ENCODE data around the gene KIRREL1.
A peak's percentile ranks its signal among the peaks of the same experiment; 100 is the strongest.

The KIRREL1 gene

DNA sequence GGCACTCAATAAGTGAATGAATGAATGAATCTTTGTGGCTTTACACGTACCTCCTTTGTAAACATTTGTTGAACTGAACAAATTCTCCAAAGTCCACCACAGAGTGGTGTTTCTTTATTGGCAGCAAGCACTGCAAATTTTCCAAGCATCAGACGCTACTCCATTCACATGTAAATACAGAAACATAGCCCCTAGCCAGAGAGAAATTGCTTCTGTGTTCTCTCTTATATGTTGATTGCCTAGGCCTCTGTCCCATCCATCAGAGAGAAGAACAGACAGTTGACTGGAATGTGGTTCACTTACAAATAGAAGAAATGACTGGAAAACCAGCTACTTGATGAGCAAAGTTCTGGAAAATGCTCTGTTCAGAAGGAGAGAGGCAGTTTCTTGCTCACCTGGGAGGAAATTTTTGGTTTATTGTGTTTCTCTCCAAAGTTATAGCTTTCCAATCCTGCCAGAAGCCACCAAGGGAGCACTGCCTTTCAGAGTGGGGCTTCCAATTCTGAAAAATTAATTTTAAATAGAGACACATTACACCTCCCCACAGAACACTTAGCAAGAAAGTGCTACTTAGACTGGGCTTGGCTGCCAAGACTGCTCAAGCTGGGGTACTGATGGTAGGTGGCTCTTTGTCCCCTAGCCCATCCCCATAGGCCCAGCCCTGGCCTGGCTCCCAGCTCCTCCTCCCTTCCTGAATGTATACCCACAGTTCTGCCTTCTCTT is 18.1 kb upstream of the KIRREL1 start:
- no peak for DNase-seq

DNA sequence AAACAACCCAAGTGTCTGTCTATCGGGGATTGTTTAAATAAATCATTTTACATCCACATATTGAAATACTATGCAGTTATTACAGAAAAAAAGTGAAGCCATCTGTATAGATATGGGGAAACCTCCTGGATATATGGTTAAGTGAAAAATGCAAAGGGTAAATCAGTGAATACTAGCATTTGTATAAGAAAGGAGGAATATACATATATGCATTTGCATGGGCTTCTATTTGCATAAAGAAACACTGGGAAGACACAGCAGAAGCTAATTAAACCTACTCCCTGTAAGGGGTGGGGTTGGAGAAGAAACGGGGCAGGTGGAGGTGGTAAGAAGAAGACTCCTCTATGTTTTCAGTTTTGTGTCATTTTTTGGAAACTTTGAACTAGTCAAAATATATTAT is 16.6 kb upstream of the KIRREL1 start:
- no peak for DNase-seq

DNA sequence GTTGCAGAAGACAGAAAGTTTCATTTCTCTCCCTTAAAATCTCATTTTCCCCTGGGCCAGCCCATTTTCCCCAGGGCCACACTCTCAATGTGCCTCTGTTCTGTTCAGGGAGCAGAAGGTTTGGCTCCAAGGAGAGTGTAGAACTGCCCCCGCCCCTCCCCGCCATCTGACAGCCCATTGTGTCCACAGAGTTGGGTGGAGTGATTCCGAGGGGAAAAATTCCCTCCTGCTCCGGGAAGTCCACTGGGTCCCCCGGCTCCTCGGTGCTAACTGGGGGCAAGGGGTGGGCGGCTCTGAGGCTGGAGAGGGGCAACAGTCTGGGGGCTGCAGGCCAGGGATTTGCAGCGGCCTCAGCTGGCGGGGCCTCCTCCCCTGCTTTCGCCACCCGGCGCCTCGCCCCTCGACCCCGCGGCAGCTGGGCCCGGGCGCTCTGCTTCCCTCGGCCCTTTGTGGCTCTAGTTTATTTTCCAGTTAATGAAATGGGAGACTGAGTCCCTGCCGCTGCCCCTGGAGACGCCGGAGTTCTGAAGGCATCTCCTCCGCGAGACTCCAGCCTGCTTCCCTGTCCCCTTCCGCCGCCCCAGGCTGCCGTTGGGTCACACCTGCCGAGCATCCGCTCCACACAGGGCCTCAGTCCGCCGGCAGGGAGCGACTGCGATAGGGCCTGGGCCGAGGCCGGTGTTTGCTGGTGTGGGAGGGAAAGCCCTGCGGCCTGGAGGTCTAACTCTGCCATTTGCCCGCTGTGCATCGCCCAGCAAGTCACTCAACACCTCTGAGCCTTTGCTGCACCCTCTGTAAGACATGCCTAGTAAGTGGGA is 14.7 kb upstream of the KIRREL1 start:
- no peak for DNase-seq

DNA sequence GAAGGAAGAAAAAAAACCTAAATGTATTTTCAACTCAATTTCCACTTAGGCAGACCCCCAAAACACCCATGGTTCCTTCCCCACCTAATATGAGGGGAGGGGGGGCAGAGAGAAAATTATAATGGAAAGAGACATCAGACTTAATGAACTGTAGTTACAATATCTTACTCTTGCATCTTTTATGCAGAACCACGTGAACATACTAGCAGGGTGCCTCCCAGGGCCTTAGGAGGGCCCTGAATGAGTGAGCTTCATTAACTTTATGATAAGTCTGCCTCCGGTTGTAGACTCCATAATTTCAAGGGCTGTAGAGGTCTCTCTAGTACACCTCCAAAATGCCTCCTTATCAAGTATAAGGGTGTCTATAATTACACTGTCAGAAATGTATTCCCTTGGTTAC is 11.3 kb upstream of the KIRREL1 start:
- no peak for DNase-seq

DNA sequence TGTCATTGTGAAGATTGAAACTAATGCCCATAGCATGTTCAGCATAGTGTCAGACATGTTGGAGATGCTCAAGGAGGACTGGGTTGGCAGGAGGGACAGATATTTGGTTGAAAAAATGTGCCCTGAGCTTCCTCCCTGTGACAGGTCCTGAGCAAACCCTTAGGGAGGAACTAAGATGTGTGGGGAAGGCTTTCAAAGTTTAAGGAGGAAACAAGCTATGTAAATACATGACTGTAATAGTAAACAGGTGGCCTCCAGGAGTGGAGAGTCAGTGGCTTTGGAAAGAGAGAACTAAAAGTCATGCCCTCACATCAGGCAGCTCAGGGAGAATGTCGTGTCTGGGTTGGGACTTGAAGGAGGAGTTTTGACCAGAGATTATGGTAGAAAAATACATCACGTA is 9.7 kb upstream of the KIRREL1 start:
- DNase-seq, result no peak

DNA sequence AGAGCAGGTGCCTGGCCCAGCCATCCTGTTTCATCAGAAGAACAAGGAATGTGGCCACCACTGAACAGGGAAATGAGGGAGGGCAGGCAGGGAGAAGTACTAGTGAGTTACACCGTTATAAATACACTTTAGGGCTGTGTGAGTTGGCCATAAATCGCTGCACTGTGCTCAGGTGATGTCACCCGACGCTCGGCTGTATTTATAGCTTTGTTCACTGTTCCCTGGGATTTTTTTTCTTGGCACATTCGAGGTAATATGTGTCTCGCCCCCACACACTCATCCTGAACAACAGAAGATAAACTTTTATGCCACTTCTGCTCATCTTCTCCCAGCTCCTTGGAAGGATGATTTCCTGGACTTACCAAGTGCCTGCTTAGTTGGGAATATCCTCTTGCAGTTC is 9.0 kb upstream of the KIRREL1 start:
- no peak for DNase-seq

DNA sequence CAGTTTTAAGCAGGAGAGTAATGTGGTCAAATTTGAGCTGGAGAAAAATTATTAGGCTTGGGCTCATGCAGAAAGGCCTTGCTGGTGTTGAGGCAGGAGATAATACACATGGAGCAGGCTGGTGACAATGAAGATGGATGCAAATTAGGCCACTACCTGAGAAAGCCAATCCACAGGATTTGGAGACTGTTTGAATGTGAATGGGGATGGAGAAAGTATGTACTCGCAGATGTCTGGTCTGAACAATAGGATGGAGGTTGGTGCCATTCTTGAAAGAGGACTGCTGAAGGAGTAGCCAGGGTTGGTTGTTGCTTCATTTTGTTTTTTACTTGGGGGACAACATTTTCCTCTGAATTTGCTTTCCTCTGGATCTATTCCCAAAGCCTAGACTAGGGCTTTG is 8.0 kb upstream of the KIRREL1 start:
- DNase-seq, result no peak

DNA sequence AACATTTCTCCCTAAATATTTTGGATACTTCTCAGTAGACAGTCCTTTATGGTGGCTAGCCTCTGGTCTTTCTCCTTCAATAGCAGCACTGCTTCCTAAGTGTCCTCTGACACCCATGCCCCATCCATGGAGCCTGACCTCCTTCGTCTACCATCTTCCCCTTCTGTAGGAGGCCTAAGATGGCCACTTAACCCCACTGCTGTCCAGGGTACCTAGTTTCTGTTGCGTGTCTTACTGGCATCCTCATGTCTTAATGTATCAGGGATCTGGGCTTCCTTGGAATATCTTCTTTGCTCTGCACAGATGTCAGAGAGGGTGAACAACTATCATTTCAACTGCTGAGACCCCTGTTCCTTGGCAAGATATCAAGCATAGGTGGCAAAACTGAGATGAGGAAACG is 5.4 kb upstream of the KIRREL1 start:
- DNase-seq, result no peak

DNA sequence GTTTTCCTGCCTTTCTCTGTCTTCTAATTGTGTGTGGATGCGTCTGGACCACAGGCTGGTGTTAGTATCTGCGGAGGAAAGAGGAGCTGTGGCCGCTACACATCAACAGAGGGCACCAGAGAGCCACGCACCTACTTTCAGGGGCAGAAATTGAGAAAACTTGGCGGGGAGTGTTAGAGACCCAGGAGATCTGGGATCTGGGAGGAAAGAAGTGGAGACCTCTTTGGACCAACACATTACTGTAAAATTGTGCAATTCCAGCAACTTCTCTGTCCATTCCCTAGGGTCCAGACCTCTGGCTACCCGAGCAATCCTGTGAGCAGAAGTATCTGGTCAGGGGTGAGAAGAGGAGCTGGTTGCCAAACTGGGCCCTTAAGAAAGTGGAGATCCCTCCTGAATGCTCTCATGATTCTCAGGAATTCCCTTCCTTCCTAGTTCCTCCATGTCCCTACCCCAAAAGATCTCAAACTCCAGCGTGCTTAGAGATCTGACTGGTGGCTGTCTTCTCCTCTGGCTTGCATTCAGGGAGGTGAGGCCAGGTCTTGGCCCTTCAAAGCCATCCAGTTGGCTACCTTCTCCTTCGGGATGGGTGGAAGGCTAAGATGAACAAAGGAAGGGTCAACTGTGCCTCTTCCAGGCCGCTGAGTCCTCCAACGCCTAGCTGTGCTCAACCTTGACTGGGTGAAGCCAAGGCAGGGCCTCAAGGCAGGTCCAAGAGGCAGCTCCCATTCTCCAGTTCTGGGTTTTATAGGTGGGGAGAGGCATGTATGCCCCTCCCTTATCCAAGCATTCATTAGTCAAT is 1.2 kb upstream of the KIRREL1 start:
- DNase-seq, result peak; percentile 53 to 72 (median 71)

DNA sequence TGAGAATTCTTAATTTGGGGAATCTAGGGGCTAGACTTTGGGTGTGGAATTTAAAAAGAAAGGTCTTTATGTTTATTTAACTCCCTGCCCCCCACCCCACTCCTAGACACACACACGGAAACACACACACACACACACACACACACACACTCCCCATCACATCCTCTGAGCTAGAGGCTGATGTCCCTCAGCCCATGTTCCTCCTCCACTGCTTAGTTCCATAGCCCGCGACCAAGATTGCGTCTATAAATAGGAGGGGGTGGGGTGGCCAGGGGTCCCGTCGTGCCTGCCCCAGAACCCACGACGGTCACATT is 655 bp upstream of the KIRREL1 start:
- peak in 1 of 3 donors; percentile 13 for DNase-seq

DNA sequence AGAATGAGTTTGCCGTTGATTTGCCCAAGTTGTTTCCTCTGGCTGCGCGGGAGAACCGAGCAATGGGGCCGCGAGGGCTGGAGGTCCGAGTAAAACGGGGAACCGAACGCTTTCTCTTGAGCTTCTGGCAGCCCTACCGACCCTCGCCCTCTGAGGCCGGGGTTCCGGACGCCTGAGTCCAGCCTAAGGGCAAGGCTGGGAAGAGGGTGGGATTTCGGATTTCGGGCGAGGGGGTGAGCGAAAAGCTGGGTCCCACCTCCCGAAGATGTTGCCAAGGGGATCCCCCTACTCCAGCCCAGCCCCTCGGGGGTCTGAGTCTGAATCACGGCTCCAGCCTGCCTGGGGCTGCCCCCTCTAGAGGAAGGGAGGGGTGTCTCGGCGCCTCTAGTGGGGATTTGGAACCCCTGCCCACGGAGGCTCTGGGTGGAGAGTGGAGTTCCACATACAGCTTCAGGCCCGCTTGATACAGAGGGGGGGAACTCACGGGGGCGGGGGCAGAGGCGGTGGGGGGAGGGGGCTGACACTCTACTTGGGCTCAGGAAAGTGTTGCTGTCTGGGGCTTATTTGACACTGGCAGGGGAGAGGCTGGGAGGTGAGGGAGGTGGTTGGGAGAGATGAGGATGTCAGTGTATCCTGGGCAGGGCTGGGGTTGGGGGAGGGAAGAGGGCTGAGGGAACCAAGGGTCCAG is 617 bp downstream of the KIRREL1 start:
- peak in 1 of 3 donors; percentile 11 for DNase-seq

DNA sequence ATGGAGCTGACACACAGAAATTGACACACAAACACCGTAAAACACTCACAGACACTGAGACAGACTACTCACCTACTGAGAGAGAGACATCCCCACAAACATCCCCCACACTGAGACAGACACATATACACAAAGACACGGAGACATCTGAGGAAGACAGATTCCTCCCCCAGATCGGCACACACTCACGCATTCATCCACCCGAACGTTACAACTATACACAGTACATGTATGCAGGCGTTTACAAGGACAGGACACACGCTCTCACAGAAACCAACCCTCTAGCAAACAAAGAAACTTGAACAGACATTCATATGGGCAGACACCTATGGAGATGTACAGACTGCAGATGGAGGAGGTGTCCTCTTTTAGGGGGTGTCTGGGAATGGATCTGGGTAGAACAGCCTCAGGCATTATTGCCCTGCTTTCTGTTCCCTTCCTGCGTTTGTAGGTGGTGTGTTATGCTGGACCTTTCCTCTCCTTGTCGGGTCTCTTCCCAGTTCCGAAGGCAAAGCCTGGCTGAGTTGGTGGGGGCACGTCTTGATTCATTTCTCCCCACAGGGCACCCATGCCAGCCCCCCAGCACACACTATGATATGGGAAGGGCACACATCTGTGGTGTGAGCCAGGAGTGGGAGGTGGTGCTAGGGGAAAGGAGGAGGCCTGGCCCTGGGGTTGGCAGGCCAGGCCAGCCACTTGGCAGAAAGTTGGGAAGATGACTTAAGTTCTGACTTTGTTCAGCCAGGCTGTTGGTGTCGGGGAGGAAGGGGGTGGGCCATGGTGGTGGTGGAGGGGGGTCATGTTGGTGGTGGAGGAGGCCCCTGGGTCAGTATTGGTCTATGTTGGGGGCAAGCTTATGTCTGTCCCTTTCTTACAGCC is 1.5 kb downstream of the KIRREL1 start:
- no peak for DNase-seq

DNA sequence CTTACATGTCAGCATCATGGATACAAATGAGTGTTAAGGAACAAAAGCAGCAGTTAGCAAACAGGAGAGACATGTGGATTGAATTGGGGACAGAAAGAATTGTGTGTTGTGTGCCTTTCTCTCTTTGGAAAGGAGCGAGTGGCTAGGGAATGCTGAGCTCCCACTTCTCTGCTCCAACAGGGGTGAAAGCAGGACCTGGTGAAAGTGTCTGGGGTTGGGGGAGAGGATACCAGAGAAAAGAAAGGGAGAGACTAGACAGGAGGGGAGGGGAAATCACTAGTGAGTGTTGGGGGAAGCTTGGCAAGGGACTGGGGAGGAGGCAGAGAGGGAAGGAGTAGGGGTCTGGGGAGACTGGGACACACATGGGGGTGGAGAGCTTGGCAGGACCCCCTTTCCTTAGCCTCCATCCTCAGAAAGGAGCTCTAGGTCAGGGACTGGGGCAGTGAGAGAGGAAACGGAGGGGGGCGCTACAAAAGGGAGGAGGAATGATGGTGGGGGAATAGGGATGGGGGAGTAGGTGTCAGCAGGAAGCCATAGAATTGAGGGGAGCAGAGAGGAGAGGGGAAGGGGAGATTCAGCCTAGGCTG is 2.2 kb downstream of the KIRREL1 start:
- no peak for DNase-seq

DNA sequence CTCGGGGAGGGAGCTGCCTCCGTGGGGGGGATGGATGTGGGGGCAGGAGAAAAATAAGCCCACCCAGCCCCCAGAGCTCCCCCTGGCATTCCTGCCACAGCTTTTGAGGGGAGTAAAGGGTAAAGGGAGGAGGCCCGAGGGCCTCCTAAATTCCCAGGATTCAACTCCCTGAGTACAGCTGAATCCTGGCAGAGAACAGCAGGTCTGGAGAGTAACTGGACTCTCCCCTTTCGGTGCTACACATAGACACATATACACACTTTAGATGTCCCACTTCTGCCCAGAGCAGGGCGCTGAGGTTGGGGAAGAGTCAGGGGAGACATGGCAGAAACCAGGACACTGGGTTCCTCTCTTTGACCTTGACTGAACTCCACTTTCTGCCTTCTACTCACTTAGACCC is 3.0 kb downstream of the KIRREL1 start:
- DNase-seq, result no peak

DNA sequence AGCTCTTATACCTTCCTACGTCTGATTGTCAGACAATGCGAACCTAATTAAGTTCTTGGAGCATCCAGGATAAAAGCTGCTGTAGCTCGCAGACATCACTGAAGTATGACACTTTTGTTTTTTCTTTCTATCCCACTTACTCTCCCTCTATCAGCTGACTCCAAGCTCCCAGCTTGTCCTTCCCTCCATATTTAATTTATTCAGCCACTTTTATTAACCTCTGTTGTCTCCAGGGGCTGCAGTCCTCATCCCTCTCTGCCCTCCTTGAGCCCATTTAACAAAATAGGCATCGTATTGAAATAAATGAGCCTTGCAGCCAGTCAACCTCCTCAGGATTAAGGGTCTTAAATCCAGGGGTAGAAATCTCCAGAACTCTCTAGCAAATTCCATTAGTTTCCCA is 7.1 kb downstream of the KIRREL1 start:
- no peak for DNase-seq

DNA sequence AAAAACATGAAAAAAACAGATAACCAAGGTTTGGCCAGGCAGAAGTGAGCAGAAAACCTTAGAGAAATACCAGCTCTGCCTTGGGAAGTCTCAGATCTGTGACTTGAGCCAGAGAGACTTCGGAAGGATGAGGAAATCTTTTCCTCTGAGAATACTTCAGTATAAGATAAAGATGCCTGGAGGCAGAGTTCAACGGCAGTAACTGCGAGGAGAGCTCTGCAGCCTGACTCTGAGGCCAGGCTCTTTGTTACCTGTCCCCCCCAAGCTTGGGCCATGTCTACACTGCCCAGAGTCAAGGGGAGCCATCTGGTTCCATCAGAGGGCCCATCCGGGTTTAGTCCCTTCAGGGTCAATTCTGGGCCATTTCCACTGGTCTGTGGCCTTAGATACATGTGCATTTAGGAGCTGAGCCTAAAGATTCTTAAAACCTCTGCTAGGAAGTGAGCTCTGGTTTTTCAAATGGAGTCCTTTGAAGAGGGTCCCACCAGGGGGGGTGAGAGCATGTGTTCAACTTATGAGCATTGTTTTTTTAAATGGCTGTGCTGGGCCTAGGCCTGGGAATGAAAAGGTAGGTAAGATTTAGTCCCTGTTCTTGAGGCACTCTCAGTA is 8.7 kb downstream of the KIRREL1 start:
- DNase-seq, result no peak

DNA sequence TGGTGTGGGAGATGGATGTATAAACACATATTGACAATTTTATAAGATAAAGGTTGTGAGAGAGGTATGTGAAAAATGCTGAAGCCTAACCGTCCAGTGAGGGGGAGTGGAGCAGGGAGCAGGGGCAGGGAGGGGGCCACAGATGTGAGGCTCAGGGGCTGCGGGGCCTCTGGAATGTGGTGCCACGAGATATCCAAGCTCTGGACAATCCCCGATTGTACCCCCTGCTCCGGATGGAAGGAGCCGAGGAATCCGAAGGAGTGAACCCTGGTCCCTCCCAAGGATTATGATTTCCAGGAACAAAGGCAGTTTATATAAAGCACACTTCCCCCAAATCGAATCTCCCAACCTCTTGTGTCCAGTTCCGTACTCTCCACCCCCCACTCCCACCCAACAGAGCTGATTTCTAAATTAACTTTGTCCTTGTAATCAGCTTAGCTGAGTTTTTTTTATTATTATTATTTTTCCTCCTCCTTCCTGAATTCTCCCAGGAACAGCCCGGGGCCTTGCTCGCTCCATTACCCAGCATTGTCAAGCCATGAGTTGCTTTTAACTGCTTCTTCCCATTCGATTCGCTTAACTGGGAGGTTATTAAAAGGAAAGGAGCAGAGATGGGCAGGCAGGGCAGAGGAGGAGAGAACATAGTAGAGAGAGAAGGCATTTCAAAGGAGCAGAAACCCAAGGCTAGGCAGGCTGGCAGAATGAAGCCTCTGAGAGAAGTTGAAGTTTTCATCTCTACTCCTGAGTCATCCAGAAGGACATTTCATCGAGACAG is 9.4 kb downstream of the KIRREL1 start:
- DNase-seq, result no peak

DNA sequence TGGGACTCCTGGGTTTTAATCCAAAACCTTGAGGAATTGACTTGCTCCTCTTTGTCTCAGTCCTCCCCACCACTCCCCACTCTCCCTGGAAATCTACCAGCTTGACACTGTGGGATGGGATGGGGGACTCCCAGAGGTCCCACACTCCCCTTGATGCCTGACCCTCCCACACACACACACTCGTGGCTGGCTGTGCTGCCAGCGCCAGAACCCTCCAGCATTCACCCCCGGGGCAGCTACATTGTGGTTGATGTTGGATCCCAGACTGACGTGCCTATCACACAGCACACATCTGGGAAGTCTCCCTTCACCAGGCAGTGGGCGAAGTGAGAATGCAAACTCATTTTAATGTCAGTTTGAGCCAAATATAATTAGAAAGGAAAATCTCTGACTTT is 10.0 kb downstream of the KIRREL1 start:
- no peak for DNase-seq

DNA sequence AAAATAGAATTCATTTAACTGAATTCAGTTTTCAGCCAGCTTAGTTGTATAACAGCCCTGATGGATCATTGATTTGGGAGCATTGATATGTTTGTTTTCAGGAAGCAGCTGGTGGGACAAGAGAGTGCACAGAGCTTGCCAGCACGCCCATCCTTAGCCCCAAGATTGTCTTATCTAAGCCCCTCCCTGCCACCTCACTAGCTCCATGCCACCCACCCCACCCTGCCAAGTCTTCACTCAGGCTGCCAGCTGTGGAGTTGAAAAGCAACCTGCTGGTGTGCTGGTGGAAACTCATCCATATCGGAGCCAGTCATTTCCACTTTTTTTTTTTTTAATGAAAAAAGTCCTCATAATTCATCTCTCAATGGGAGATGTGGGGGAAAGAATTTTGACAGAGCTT is 11.8 kb downstream of the KIRREL1 start:
- no peak for DNase-seq

DNA sequence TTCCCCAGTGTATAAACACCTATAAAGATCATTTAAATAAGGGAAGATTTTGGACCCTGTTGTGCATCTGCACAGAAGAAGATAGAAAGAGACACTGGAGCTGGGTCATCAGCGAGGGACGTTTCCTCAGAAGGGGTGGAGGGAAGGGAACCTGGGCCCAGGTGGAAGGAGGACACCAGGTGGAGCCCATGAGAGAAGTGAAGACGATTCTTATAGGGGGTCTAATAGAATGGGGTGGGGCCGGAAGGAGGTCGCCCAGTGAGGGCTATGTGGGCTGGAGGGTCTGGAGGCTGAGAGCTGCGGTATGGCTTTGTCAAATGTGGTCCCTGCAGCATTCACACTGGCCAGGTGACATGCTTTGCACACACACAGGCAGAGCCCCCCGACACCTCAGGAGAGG is 13.7 kb downstream of the KIRREL1 start:
- DNase-seq, result no peak

Data from suppressor macrophage treated with lipopolysaccharide for 1 hour (primary cell).